Activated CD8-positive, alpha-beta T cell treated with anti-CD3 and anti-CD28 coated beads for 36 hours (primary cell): ENCODE measurements around the gene SLC2A10. TPM values are rescaled to one million over a fixed set of nuclear protein-coding genes. Genes with fewer than 3 reads are reported as not detected.

Experiments
- ATAC-seq: fragments of 200-7000 bp; cut with Tn5 transposase; one replicate; pipeline ENCODE4 v1.10.0; 2021; ENCODE audit warnings: mild to moderate bottlenecking, moderate library complexity
- CTCF ChIA-PET: fragments of 350-600 bp; sonication (Branson Sonifier 250); formaldehyde crosslinking; loops from one replicate; lab custom pipeline; 2021; ENCODE audit warnings: antibody characterized with exemption; lab: Charles Lee
- POLR2A ChIA-PET: fragments of 350-600 bp; sonication (Branson Sonifier 250); formaldehyde crosslinking; loops from one replicate; lab custom pipeline; 2021; ENCODE audit warnings: antibody characterized with exemption; lab: Charles Lee
- DNase-seq: peaks from one replicate; pipeline ENCODE4 v3.0.0-alpha.2; 2020
- H3K27ac Mint-ChIP-seq: one replicate; pipeline ENCODE4 v1.8.0; 2021; ENCODE audit warnings: mild to moderate bottlenecking, mixed read lengths
- H3K27me3 Mint-ChIP-seq: one replicate; pipeline ENCODE4 v1.8.0; 2021; ENCODE audit warnings: mixed read lengths
- H3K36me3 Mint-ChIP-seq: one replicate; pipeline ENCODE4 v1.8.0; 2021; ENCODE audit warnings: low read depth, mixed read lengths
- H3K4me1 Mint-ChIP-seq: one replicate; pipeline ENCODE4 v1.8.0; 2021; ENCODE audit warnings: low read depth, mixed read lengths
- H3K4me3 Mint-ChIP-seq: one replicate; pipeline ENCODE4 v1.8.0; 2021; ENCODE audit warnings: mild to moderate bottlenecking, moderate library complexity, mixed read lengths
- H3K9me3 Mint-ChIP-seq: one replicate; pipeline ENCODE4 v1.8.0; 2021; ENCODE audit warnings: mixed read lengths
- intact Hi-C: fragments of 100-400 bp; cut with micrococcal nuclease; formaldehyde crosslinking; loops from one replicate; pipeline ENCODE4 v1.10.0; 2022
- total RNA-seq, 2 experiments: library from RNA; stranded (reverse); gene quantifications; one replicate each; pipeline ENCODE4 v1.2.3, GENCODE V29; 2021
- TF ChIP-seq, protein P1 (sequence below): fragments of 200-600 bp; IDR thresholded peaks from one replicate; pipeline ENCODE4 v1.8.0; 2022; ENCODE audit warnings: antibody characterized with exemption, mild to moderate bottlenecking

Gene SLC2A10
- total RNA-seq, 2 experiments from 2014 or later = not detected

DNA sequence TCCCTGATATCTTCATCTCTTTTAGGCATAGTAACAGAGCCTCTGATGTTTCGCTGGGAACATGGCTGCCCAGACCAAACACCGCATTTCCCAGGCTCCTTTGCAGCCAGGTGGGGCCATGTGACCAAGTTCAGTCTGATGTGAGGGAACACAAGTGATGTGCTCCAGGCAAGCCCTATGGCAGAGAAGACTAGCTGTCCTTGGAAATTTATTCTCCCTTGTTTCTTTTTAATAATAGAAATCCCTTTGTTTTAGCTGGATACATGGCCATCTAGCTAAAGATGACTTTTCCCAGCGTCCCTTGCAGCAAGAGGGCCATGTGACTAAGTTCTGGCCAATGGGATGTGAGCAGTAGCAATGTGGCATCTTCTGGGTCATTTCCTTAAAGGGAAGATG lies 30.8 kb downstream of the SLC2A10 start:
- Mint-ChIP-seq H3K4me3 (no peak overlapping the region), H3K27me3 (peaks cover 29% of the 10 kb centered on the region), H3K27ac (no peak overlapping the region), H3K4me1 (no peaks in the 10 kb centered on the region), H3K9me3 (no peaks in the 10 kb centered on the region), H3K36me3 (no peaks in the 10 kb centered on the region)
- TF ChIP-seq, protein P1, sequence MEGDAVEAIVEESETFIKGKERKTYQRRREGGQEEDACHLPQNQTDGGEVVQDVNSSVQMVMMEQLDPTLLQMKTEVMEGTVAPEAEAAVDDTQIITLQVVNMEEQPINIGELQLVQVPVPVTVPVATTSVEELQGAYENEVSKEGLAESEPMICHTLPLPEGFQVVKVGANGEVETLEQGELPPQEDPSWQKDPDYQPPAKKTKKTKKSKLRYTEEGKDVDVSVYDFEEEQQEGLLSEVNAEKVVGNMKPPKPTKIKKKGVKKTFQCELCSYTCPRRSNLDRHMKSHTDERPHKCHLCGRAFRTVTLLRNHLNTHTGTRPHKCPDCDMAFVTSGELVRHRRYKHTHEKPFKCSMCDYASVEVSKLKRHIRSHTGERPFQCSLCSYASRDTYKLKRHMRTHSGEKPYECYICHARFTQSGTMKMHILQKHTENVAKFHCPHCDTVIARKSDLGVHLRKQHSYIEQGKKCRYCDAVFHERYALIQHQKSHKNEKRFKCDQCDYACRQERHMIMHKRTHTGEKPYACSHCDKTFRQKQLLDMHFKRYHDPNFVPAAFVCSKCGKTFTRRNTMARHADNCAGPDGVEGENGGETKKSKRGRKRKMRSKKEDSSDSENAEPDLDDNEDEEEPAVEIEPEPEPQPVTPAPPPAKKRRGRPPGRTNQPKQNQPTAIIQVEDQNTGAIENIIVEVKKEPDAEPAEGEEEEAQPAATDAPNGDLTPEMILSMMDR = no peak
- ATAC-seq (no peak), DNase-seq (no peak)
- POLR2A ChIA-PET = no interaction called here
- CTCF ChIA-PET = interaction anchor here (1.3 to 1.6 kb wide), 2 partner anchors 12 to 18 kb away, joined by 4 to 5 read pairs; no protein-coding TSS in a partner anchor
- intact Hi-C loops = no loop called here

DNA sequence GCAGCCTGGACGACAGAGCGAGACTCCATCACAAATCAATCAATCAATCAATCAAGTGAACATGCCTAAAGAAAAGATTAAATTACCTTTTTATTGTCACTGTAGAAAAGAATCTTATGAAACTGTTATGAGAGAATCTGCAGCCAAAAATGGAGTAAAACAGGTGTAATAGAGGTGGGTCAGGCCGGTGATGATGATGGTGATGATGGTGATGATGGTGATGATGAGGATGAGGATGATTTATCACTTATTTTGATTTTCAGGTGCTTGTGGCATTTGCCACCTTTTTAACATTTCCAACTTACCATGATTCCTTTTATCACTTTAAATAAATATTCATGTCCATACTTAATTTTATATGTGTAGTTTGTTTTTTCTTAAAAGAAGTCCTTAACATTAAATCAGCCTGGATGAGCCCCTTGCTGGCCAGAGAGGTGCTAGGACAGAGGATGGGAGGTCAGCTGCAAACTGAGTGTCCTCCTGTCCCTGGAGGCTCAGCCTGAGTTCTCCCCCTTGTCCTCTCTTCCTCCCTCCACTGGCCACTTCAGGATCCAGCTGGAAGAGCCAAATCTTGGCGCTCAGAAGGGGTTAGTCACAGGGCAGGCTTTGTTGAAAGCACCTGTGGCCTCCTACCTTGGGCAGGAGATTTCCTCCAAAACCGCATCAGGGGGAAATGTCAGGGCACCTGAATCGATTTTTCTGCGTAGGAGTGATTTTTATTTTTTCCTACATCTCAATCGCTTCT lies 32.6 kb downstream of the SLC2A10 start:
- TF ChIP-seq, protein P1 = no peak
- Mint-ChIP-seq H3K4me3 (no peak overlapping the region), H3K27me3 (peaks cover 36% of the 10 kb centered on the region), H3K9me3 (no peaks in the 10 kb centered on the region), H3K36me3 (no peaks in the 10 kb centered on the region), H3K27ac (no peak overlapping the region), H3K4me1 (no peaks in the 10 kb centered on the region)
- no peak for ATAC-seq
- intact Hi-C loops = no loop called here
- CTCF ChIA-PET = no interaction called here
- DNase-seq = no peak
- POLR2A ChIA-PET = no interaction called here

DNA sequence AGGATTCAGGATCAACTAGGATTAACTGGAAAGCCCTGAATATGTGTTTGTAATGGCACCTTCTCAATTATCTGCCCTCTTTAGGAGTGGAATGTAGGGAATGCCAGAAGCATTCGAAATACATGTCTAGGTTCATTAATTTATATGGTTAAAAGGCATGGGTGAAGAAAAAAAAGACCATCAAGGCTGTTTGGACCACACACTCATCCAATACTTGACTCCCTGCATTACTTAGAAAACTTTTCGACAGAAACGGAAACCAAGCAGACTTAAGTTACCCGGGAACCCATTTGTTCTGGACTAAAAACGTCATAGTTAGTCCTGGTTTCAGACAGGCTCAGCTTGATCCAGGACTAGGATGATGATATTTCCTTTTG lies 33.2 kb downstream of the SLC2A10 start:
- intact Hi-C loops = no loop called here
- no peak for DNase-seq
- ATAC-seq = no peak
- TF ChIP-seq, protein P1 = no peak
- H3K27me3 Mint-ChIP-seq = peaks cover 39% of the 10 kb centered on the region
- no peaks in the 10 kb centered on the region for H3K36me3 Mint-ChIP-seq
- no peak overlapping the region for H3K4me3 Mint-ChIP-seq
- ChIA-PET CTCF (no interaction called here), POLR2A (no interaction called here)
- H3K9me3 Mint-ChIP-seq = no peaks in the 10 kb centered on the region
- H3K4me1 Mint-ChIP-seq = no peaks in the 10 kb centered on the region
- no peak overlapping the region for H3K27ac Mint-ChIP-seq

DNA sequence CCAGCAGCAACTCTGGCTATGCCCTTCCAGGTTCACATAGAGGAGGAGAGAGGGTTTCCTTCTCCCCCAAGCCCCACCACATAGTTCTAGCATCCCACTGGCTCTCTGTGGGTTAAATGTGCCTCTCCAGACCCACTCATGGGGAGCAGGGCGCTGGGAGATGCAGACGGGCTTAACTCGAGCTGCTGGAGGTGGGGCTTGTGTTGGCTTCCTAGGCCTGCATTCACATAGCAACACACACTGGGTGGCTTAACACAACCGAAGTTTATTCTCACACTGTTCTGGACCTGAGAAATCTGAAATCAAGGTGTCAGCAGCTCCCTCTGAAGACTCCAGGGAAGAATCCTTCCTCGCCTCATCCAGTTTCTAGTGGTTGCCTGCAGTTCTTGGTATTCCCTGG lies 33.6 kb downstream of the SLC2A10 start:
- Mint-ChIP-seq H3K27me3 (peaks cover 43% of the 10 kb centered on the region), H3K4me1 (no peaks in the 10 kb centered on the region), H3K9me3 (no peaks in the 10 kb centered on the region), H3K36me3 (no peaks in the 10 kb centered on the region), H3K4me3 (no peak overlapping the region), H3K27ac (no peak overlapping the region)
- intact Hi-C loops = no loop called here
- ChIA-PET CTCF (interaction anchor here (1.4 kb wide), 1 partner anchor 14 kb away, joined by 3 read pairs; no protein-coding TSS in a partner anchor), POLR2A (no interaction called here)
- ATAC-seq = no peak
- DNase-seq = no peak
- TF ChIP-seq, protein P1 = no peak

DNA sequence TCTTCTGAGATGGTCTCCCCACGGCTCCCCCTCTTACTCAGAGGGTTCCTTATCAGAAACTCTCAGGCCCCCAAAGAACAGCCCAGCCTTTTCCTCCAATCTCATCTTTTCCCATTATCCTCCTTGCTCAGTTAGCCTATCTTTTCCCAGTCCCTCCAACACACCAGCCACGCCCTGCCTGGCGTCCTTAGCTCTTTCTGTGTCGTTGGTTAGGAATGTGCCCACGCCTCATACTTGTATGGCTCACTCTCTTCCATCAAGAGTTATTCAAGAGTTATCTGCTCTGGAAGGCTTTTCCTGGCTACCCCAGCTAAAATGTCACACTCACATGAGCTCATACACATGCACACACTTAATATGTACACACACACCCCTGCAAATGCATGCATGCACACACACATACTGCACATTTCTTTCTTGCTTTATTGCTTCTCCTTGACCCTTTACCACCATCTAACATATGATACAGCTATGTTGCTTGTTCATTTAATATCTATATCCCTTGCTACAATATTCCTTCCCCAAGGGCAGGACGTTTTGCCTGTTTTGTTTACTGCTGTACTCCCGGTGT lies 37.6 kb downstream of the SLC2A10 start:
- Mint-ChIP-seq H3K27ac (no peak overlapping the region), H3K36me3 (no peaks in the 10 kb centered on the region), H3K4me3 (no peak overlapping the region), H3K4me1 (no peaks in the 10 kb centered on the region), H3K9me3 (no peaks in the 10 kb centered on the region), H3K27me3 (peaks cover 44% of the 10 kb centered on the region)
- DNase-seq (no peak), ATAC-seq (no peak)
- intact Hi-C loops = no loop called here
- TF ChIP-seq, protein P1 = no peak
- ChIA-PET CTCF (no interaction called here), POLR2A (no interaction called here)
